ENCODE measurements around the gene BRMS1.
A peak's percentile ranks its signal among the peaks of the same experiment; 100 is the strongest.

Gene BRMS1

DNA sequence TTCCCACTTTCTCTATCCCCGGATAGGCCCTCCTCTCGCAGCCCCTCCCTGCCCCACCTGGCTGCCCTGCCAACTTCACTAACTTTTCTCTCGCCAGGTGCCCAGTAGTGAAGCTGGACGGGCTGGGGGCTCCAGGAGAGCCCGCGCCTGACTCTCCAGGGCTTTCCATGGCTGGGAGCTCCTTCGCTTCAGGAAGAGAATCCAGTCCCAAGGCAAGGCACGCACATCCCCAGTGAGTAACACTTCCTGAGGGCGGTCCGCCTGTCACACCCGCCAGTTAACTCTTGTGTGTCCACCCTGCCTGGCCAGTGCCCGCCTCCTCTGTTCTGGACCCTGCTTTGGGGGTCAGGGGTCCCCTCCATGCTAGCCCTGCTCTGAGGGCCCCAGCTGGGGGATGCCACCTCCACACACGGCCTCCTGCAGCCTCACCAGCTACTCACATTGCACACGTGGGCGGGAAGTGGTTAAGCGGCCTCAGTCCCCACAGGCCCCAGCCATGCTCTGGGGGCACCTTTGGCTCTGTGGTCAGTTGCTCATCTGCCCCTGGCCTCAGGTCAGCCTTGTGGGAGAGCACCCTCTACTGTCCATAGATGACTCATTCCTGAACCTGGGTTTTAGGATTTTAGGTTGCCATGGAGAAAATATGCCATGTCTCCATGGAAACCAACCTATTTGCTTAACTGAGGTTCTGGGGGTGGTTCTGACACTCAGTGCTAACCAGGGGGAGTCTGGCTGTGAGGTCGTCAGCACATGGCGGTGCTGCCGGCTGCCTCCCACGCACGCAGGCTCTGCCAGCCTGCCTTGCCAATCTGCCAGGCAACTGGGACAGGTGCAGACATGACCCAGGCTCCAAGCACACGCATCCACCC lies 8.4 kb downstream of the BRMS1 start, which contains the start of gene RIN1:
TSS of gene RIN1 (minus strand) at position 201 of the 869 bp plus-strand sequence. CDS start at position 169, 32 bp downstream.
- peak; percentile 71 for DNase-seq (ENCODE audit: low spot score)

DNA sequence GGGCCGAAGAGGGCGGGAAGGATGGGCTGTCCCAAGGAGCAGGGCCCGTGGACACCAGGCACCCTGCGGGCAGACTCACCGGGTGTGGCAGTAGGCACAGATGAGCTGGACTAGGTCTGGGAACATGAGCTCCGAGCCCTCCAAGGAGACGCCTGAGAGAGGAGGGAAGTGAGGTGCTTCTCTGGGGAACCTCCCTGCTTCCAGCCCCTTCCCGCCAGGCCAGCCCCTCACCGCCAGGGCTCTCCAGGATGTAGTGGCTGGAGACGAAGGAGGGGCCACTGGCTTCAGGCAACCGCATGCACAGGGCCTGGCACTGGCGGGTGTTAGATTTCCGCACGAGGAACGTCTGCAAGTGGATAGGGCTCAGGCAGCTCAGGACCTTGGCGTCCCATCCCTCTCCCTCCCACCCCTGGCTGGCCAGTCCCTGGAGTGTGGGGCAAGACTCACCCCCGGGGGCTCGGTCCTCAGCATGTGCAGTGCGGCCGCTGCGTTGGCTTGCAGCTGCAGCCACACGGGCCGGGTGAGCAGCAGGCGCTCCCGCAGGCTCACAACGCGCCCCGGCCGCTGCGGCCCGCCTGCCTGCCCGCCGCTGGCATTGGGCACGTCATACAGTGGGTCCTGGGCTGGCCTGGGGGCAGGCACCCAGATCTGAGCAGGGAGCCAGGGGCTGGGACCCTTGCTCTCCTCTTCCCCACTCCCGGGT lies 9.2 kb downstream of the BRMS1 start:
- no peak for DNase-seq (ENCODE audit: low spot score)

DNA sequence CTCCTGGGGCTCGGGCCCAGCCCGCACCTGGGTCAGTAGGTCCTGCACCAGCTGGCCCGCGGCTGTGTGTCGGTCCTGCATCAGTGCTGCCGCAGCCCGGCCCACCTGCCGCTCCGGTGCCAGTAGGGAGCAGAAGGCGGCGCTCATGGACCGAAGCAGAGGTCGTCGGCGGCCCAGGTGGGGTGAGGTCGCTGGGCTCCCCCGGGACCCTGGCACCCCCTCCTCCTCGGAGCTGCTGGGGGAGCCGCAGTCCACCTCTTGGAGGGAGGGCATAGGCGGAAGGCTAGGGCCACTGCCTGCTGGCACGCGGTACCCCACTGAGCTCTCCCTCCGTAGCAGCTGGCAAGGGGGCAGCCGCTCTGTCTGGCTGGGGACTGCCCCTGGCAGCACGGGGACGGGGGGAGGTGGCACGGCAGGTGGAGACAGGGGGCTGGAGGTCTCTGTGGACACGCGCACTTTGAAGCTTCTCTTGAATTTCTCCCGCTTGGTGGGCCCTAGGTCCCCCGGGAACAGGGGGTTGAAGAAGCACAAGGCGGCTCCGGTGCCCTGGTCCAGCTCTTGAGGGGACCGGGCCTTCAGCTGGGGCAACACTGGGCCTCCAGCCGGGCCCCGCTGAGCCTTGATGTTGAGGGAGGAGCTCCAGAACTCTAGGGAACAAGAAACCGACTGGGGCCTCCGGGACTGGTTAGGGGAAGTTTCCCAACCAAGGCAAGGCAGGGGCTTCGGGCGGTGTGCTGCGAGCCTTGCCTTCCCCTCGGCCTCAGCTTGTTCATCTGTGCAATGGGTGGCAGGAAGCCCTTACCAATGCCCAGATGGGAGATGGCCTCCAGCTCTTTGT lies 10.1 kb downstream of the BRMS1 start:
- DNase-seq (ENCODE audit: low spot score), result no peak

DNA sequence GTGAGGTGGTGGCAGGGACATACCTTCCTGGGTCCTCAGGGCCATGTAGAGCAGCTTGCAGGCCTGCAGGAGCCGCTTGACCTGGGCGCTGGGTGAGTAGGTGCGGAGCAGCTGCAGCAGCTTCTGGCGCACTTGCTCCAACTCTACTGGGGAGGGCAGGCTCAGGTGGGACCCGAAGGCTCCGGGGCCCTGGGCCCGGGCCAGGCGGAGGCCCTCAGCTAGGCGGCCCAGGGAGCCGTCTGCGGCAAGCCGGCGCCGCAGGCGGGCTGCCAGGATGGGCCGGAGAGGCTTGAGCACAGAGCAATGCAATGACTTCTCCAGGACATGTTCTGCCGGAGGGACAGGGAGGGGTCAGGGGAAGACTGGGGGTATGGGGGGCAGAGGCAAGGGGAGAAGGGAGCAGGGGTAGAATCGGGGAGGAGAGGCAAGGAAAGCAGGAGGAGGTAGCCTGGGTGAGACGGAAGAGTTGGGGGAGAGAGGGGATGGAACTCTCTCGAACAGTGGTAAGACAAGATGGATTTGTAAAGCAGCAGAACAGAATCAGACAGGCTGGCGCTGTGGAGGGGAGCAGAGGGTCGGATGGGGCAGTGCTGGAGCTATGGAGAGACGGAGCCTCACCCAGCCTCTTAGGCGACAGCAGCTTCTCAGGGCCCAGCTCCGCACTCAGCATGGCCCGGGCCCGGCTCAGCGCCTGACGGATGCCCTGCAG lies 10.9 kb downstream of the BRMS1 start:
- no peak for DNase-seq (ENCODE audit: low spot score)

DNA sequence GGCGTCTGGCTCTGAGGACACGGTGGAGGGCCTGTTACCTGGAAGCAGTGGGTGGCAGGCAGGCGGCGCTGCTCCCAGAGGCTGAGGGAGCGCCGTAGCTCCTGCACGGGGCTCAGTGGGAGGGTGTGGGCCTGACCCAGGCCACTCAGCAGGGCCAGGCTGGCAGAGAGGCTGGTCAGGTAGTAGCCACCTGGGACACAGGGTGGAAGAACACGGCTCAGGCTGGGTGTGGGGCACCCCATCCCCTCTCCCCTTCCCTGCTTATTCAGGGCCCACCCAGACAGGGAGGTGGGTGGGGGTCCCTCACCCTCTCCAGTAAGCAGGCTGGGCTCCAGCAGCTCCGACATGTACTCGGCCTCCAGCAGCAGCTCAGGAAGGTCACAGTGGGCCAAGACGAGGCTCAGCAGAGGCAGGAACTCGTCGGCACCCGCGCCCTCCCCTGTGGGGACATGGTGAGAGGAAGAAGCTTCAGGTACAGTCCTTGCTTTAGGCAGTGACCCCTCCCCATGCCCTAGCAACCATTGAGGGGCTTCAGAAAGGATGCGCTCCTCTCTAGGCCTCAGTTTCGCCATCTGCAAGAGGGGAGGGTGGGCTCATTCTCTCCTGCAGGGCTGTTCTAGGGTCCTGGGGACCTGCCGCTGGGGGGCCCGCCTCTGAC lies 11.6 kb downstream of the BRMS1 start:
- DNase-seq (ENCODE audit: low spot score), result no peak

DNA sequence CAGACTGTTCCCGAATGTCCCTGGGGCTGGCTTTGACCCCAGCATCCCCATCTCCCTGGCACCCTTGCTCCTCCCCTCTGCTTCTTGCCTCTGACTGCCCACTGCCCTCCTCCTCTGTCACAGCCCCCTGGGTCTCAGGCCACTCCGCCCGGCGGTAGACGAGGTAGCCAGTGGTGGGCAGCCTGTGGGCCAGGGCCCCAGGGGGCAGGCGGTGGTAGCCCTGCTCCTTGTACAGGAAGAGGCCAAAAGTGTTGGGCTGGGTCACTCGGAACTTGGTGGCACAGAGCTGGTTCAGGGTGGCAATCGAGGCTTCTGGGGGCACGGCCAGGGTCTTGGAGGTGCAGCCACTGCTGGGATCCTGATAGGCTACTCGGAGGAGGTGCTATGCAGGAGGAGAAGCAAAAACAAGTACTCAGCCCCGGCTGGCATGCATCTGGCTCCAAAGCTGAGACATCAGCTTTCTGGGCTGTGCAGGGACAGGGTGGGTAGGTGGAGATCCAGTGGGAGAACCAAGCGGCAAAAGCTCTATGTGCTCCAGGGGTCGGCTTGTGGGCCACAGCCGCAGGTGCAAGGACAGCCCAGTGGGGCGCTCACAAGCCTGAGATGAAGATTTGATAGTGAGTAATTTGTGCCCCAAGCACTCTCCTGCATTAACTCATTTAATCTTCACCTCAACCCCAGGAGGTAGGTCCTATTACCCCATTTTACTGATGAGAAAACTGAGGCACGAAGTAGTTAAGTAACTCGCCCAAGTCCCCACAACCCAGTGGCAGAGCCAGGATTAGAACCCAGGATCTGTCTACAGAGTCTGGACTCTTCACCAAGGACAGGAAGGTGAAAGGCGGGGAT lies 12.3 kb downstream of the BRMS1 start:
- DNase-seq (ENCODE audit: low spot score), result no peak

DNA sequence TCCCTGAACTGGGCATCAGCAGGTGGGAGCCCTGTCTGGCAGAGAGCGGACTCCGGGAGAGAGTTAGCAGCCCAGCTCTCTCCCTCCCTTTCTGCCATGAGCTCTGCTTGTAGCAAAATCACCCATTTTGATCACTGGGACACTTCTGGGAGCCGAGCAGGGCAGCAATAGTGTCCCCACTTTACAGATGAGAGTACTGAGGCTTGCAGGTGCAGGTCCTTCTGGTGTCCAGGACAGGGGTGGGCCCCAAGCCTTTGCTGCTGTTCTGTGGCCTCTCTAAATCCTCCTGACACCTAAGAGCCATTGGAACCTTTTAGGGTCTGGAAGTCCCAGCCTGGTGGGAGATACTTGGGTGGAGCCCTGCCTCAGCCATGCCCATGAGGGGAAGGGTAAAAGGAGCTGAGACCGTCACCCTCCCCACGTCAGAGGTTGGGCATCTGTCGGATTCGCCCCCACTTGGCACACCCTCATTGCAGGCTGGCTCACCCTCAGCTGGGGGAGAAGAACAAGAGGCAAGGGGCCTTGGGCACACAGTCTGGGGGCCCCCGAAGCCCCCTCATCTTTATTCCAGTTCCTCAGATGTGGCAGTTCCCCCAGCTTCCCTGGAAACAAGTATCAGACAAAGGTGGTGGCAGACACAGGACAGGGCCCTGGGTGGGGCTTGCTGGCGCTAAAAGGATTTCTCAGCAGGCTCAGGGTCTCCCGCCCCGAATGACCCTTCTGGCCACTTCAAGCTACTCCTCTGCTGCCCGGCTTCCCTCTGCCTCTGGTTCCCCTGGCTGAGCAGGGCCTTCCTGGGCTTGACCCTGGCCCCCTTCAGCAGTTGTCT lies 13.1 kb downstream of the BRMS1 start:
- no peak for DNase-seq (ENCODE audit: low spot score)

DNA sequence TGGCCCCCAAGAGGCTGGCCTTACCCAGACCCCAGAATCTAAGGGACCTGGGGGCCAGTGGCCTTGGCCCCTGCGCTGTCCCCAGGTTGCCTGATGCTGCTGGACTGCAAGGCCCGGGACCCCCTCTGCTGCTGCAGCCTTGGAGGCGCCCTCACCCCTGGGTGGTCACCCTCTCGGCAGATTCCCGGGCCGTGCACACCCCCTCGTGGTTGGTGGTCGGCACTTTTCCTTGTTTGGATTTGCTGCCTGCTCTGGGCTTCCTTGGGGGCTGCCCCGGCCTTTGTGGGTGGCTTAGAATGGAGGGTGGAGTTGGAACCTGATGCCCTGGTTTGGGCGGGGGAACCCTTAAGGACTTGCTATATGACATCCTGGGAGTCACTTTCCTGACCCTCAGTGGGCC lies 14.0 kb downstream of the BRMS1 start:
- no peak for DNase-seq (ENCODE audit: low spot score)

DNA sequence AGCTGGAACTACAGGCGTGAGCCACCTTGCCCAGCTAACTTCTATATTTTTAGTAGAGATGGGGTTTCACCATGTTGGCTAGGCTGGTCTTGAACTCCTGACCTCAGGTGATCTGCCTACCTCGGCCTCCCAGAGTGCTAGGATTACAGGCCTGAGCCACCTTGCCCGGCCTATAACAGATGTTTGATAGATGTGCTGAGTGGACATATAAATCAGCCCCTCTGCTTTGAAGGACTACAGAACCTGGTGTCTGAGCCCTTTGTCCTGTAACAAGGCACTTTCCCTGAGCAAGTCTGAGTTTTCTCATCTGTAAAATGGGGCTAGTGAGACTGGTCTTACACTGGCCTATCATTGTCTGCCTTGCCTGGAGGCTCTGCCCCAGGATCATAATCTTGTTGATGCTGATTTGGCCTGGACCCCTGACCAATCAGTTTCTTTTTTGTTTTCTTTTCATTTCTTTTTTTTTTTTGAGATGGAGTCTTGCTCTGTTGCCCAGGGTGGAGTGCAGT lies 15.7 kb downstream of the BRMS1 start:
- no peak for DNase-seq (ENCODE audit: low spot score)

DNA sequence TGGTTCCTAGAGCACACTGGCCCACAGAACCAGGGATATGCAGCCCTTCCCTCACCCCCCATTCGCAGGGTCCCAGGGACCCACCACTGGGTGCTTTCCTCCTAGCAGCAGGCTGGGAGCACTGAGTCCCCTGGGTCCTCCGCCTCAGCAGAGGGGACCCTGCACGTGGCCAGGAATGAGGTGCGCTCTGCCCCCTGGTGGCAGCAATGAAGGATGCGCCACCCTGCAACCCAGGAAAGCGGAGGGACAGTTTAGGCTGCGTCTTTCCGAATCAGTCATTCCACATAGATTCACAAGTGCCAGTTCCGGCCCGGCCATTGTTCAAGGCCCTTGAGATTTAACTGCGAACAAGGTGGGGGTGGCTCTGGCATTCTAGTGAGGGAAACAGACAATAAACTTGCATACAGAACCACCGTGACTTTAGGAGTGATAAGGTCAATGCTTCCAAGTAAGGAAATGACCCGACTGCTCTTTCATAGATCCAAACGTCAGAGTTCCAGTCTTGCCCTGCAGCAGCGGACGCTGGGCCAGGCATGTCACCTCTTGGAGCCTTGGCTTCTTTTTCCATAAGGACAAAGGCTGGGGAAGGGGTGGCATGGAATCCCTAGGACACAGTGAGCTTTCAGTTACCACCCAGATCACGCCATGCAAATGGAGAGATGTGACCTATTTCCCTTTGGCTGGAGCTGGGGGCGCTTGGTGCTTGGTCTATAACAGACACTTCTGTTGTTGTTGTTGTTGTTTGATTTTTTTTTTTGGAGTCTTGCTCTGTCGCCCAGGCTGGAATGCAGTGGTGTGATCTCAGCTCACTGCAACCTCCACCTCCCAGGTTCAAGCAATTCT lies 16.4 kb downstream of the BRMS1 start:
- DNase-seq (ENCODE audit: low spot score), result peak; percentile 88

DNA sequence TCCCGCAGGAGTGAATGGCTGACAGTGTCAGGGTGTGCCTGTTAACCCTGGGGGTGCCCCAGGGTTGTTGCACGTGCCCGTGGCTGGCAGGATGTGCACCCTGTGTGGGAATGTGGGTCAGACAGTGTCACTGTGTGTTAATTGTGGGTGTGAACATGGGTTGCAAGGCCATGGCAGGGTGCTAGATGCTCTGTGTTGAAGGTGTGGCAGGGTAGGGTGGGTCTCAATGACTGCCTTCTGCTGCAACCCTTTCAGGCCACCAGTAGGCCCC lies 16.9 kb downstream of the BRMS1 start:
- no peak for DNase-seq (ENCODE audit: low spot score)

DNA sequence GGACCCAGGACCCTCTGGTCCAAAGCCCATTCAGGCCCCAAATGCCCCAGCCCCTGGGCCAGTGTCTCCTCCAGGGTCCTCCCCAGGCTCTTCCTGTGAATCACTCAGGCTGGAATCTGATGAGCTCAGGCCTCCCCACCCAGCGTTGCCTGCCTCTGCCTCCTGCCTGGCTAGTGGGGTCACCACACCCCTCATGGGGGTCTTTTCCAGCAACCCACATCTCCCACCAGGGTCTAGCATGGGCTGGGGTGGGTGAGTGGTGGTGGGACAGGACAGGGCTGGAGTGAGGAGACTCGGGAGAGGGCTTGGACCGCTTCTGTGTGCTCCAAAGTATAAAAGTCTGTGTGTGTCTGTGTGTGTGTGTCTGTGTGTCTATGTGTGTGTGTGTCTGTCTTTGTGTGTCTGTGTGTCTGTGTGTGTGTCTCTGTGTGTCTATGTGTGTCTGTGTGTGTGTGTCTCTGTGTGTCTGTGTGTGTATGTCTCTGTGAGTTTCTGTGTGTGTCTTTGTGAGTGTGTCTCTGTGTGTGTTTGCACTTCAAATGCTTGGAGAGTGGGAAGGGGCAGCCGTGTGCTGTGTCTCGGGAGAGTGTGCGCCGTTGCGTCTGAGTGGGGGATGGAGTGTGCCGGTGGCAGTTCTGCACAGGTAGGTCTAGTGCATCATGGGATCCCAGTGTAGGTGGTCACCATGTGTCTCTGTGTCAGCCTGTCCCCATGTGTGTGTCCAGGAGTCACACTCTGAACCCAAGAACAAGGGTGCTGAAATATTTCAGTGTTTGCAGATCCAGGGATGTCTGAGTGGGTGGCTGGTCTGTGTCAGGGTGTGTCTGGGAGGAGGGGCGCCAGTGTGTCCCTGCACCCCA lies 17.5 kb downstream of the BRMS1 start:
- DNase-seq (ENCODE audit: low spot score), result no peak

DNA sequence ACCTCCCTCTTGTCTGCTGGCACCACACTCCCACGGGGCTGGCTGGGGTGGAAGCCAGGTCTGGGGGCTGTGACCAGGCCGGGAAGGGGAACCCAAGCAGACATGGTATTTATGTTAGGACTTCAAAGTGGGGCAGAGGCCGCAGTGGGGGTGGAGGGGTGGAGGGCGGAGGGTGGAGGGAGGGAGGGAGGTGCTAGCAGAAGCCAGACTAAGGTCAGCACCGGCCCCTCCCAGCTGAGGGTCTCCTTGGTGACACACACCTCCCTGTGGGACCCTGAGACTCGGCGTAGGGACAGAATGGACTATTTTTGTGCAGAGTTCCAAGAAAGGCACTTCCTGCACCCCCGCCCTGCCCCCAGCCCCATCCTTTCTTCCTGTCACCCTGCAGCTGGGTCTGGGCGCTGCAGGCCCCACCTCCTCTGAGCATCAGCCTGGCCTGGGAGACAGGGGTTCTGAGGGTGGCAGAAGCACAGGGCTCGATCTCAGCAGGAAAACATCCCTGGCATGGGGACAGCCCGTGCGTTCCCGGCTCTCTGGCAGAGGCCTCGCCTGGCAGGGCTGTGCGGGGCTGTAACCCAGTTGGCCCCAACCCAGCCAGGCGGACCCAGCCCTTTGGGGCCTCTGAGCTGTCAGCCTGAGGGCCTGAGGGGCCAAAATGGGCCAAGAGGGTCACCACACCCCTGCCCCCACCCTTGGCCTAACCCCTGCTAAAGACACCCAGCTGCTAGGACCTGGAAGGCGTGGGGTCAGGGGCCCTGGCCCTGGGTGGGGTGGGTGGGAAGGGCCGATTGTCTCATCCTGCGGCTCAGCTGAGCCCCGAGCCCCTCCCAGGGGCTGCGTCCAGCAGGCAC lies 18.4 kb downstream of the BRMS1 start:
- no peak for DNase-seq (ENCODE audit: low spot score)

DNA sequence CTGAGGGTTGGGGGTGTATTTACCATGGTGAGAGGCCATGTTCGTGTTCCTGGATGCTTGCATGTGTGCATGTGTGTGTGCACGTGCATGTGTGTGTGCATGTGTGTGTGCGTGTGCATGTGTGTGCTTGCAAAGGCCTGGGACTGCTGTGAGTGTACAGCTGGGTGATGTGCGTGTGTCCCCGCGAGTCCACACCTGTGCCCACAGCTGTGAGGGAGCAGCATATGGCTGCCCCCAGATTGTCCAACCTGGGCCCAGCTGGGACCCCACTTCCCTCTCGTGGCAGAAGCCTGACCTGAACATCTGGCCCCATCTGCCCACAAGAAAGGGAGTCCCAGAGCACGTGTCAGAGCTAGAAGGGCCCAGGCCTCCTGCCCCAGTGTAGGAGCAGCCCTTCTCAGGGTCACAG lies 19.6 kb downstream of the BRMS1 start:
- DNase-seq (ENCODE audit: low spot score), result no peak

DNA sequence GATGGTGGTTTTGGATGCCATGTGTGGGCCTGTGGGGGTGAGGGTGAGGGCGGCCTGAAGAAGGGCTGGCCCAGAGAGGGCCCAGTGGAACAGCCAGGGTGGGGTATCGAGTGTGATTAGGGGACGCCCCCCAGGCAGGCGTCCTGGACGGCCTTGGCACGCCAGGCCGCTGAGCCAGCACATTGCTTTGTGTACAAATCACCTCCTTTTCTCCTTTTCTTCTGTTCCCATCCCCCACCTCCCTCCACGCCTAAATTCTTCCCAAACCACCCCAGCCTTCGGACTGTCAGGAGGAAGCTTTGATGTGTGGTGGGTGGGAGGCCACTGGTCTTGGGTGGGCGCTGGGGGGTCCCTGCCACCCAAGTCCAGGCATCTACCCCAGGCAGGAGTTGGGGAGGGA lies 20.2 kb downstream of the BRMS1 start:
- no peak for DNase-seq (ENCODE audit: low spot score)

DNA sequence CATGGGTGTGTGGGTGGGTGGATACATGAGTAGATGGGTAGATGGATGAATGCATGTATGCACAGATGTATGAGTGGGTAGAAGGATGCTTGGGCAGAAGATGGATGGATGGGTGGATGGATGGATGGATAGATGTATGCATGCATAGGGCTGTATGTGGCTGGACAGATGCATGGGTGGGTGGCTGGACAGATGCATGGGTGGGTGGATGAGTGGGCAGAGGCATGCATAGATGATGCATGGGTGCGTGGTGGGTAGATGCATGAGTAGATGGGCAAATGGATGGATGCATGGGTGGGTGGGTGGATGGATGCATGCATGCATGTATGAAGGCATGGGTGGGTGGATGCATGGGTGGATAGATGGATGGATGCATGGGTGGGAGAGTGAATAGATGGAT lies 21.2 kb downstream of the BRMS1 start:
- DNase-seq (ENCODE audit: low spot score), result no peak
